AG20443 (cell line): ENCODE data around the gene HRNR.
A peak's percentile ranks its signal among the peaks of the same experiment; 100 is the strongest.
"Not testable (repeated sequence)": the region's sequence is repeated elsewhere in the genome, so short reads cannot be mapped to it uniquely, and the experiment has no call there.

ENCODE experiments used
- DNase-seq: peaks from one replicate; pipeline ENCODE4 v3.0.0; 2012; ENCODE audit warnings: low spot score, mixed read lengths

The HRNR gene

GRCh38 chr1:152224093-152224492 lies at the start of gene HRNR:
Gene HRNR (minus strand): TSS chr1:152224193. CDS start chr1:152223253, 940 bp downstream.
- no peak for DNase-seq

- not testable (repeated sequence) for DNase-seq
Measured at GRCh38 chr1:152256394-152256793, 32.4 kb upstream of the HRNR start.

DNA sequence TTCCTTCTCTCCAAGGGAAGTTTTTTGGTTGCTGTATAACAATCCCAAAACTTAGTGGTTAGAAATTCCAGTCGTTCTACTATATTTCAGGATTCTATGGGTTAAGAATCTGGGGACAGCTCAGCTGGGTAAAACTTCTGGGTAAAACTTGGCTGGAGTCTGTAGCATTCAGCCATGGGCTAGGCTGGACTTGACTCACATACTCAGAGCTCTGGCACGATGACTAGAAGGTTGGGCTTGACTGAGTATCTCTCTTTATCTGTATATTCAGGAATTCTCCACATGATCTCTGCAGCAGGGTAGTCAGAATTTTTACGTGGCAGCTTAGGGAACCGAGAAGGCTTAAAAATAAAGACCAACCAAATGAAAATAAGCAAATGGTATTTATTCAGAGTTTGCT lies 28.2 kb upstream of the HRNR start:
- DNase-seq, result peak; percentile 69

GRCh38 chr1:152251391-152251790 lies 27.4 kb upstream of the HRNR start:
- no peak for DNase-seq

- no peak for DNase-seq
Measured at GRCh38 chr1:152247316-152247715, 23.3 kb upstream of the HRNR start.

- peak; percentile 43 for DNase-seq
Measured at GRCh38 chr1:152244576-152245273, 20.7 kb upstream of the HRNR start.

GRCh38 chr1:152237093-152237492 lies 13.1 kb upstream of the HRNR start:
- no peak for DNase-seq

- no peak for DNase-seq
Measured at GRCh38 chr1:152228831-152229230, 4.8 kb upstream of the HRNR start.

GRCh38 chr1:152227310-152227928 lies 3.4 kb upstream of the HRNR start:
- DNase-seq, result peak; percentile 58

DNA sequence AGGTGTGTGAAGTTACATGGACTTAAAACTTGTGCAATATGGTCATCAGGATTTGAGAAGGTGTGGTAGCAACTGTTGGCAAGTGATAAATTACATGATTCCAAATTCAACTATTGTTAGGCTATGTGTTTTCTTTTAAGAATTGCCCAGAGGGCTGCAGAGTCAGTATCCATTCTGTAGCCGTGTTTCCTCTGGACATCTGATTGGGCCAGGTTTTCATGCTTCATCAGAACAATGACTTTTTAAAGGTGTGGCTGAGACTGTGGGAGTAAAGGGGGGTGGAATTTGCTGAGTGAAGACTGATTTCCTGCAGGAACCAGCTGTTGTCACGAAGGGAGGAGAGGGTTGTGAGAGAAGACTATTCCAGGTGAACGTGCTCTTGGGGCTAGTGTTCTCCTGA lies 1.7 kb upstream of the HRNR start:
- no peak for DNase-seq

- no peak for DNase-seq
Measured at GRCh38 chr1:152220166-152221163, 3.5 kb downstream of the HRNR start.

- not testable (repeated sequence) for DNase-seq
Measured at GRCh38 chr1:152219438-152219837, 4.6 kb downstream of the HRNR start.

- no peak for DNase-seq
Measured at GRCh38 chr1:152218762-152219436, 5.1 kb downstream of the HRNR start.

DNA sequence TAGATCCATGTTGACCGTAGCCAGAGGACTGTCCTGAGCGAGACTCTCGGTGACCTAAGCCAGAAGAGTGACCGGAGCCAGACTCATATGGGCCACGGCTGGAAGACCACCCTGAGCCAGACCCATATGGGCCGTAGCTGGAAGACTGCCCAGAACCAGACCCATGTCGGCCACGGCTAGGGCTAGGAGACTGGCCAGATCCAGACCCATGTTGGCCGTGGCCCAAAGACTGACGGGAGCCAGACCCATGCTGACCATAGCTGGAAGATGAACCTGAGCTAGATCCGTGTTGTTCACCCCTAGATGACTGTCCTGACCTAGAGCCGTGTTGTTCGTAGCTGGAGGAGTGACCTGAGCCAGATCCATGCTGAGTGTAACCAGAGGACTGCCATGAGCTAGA lies 8.4 kb downstream of the HRNR start:
- DNase-seq, result not testable (repeated sequence)

- DNase-seq, result not testable (repeated sequence)
Measured at GRCh38 chr1:152214911-152215310, 9.1 kb downstream of the HRNR start.

DNA sequence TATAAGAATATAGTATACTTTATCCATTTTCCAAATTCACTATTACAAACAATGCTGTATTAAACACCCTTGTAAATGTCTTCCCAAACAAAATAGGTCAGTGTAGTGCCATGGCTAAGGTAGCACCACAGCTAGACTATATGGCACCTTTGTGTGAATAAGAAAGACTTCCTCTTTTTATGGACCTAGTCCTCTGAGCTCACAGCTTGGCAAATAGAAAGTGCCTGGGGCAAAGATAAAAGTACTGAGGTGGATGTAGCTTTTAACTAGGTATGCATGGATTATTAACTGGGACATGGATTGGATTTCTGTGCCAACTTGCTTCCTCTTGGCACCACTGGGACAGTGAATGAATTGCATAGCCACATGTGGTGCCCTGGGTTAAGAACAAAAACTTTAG lies 25.0 kb downstream of the HRNR start:
- no peak for DNase-seq

DNA sequence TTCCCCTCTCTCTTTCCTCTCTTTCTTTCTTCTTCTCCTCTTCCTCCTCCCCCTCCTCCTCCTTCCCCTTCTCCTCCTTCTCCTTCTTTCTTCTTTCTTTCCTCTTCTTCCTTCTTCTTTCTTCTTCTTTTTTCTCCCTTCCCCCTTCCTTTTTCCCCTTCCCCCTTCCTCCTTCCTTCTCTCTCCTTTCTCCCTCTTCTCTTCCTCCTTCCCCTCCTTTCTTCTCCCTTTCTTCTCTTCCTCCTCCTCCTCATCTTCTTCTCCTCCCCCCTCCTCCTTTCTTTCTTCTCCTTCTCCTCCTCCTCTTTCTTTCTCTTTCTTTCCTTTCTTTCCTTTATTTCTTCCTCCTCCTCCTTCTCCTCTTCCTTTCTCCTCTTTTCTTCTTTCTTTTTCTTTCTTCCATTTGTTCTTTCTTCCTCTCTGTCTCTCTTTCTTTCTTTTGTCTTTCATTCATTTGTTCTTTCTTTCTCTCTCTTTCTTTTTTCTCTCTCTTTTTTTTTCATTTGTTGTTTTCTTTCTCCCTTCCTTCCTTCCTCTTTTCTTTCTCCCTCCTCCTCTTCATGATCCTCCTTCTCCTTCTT lies 26.5 kb downstream of the HRNR start:
- DNase-seq, result no peak

GRCh38 chr1:152191711-152192110 lies 32.3 kb downstream of the HRNR start:
- DNase-seq, result no peak

GRCh38 chr1:152191260-152191659 lies 32.7 kb downstream of the HRNR start:
- DNase-seq, result no peak

DNA sequence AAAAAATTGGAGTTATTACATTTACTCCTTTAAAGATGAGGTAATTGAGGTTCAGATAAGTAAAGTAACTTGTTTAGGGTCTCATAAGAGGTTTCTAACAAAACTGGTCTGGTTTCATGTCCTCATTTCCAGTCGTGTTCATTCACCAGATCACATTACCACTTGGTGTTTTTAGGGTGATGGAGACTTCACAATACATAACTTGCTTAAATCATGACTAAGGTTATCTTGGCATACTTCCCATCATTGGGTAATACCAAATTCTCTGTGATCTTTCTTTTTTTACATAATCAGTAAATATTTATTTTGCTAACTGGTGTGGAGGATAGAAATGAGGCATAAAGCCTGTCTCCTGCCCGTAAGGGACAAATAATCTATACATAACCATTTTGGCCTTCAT lies 33.4 kb downstream of the HRNR start:
- DNase-seq, result no peak

GRCh38 chr1:152189657-152190442 lies 34.1 kb downstream of the HRNR start:
- DNase-seq, result peak; percentile 65
